ENCODE results near the gene PRDM16.
"Not testable (repeated sequence)": the region's sequence is repeated elsewhere in the genome, so short reads cannot be mapped to it uniquely, and the experiment has no call there.

PRDM16 gene

DNA sequence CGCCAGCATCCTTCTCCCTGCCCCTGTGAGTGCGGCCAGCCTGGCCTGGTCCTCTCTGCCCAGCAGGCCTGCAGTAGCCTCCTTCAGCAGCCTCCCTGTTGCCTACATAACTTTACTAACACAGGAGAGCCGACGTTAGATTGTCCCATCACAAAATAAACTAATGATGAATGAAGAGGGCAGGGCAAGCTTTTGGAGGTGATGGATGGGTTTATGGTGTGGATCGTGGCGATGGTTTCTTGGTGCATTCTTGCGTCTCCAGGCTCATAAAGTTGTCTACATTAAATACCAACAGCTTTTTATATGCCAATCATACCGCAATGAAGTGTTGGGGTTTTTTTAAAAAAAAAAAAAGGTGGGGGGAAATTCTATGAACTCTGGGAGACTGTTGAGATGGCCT lies 164.5 kb downstream of the PRDM16 start:
- peaks cover 2% of the 10 kb centered on the region for H3K27me3 ChIP-seq (ENCODE audit: control insufficient read depth, insufficient read depth, low read length)
- no peak overlapping the region for H3K4me3 ChIP-seq (ENCODE audit: low read length)
- H3K9ac ChIP-seq (ENCODE audit: low read length): no peak overlapping the region

DNA sequence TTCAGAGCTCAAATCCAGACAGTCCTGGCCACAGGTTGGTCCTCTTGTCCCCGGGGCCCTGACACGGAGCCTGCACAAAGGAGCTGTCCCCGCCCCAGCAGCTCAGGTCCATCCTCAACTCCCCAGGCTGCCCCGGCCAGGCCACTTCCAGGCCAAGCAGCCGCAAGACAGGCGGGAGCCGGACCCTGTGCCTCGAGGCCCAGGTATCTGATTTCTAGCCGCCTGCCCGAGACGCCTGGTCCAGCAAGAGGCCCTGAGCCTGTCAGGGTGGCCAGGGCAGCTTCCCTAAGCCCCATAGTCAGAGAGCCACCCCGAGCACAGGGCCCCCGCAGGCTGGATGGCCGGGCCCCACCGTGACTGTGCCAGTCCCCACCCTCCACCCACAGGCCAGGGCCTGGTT lies 165.3 kb downstream of the PRDM16 start:
- no peak overlapping the region for H3K4me3 ChIP-seq (ENCODE audit: low read length)
- H3K27ac ChIP-seq (ENCODE audit: low read depth, low read length): no peak overlapping the region
- no peaks in the 10 kb centered on the region for H3K27me3 ChIP-seq (ENCODE audit: control insufficient read depth, insufficient read depth, low read length)
- H3K36me3 ChIP-seq (ENCODE audit: control insufficient read depth, insufficient read depth, low read length): no peaks in the 10 kb centered on the region
- H3K9ac ChIP-seq (ENCODE audit: low read length): no peak overlapping the region
- no peaks in the 10 kb centered on the region for H3K4me1 ChIP-seq (ENCODE audit: control insufficient read depth, insufficient read depth, low read length)

More for the DNA sequence above, 164.5 kb downstream of the PRDM16 start:
- Histone ChIP-seq H3K4me1 (ENCODE audit: control insufficient read depth, insufficient read depth, low read length) (no peaks in the 10 kb centered on the region), H3K36me3 (ENCODE audit: control insufficient read depth, insufficient read depth, low read length) (no peaks in the 10 kb centered on the region), H3K27ac (ENCODE audit: low read depth, low read length) (no peak overlapping the region)

- Histone ChIP-seq H3K36me3 (ENCODE audit: control insufficient read depth, insufficient read depth, low read length) (no peaks in the 10 kb centered on the region), H3K4me3 (ENCODE audit: low read length) (no peak overlapping the region), H3K27ac (ENCODE audit: low read depth, low read length) (no peak overlapping the region), H3K27me3 (ENCODE audit: control insufficient read depth, insufficient read depth, low read length) (no peaks in the 10 kb centered on the region), H3K4me1 (ENCODE audit: control insufficient read depth, insufficient read depth, low read length) (no peaks in the 10 kb centered on the region), H3K9ac (ENCODE audit: low read length) (no peak overlapping the region)
These were observed 166.0 kb downstream of the PRDM16 start for GRCh38 chr1:3234956-3235355.

GRCh38 chr1:3235496-3235895 lies 166.5 kb downstream of the PRDM16 start:
- H3K27me3 ChIP-seq (ENCODE audit: control insufficient read depth, insufficient read depth, low read length): no peaks in the 10 kb centered on the region
- H3K27ac ChIP-seq (ENCODE audit: low read depth, low read length): no peak overlapping the region
- no peak overlapping the region for H3K4me3 ChIP-seq (ENCODE audit: low read length)
- no peaks in the 10 kb centered on the region for H3K36me3 ChIP-seq (ENCODE audit: control insufficient read depth, insufficient read depth, low read length)
- no peak overlapping the region for H3K9ac ChIP-seq (ENCODE audit: low read length)
- H3K4me1 ChIP-seq (ENCODE audit: control insufficient read depth, insufficient read depth, low read length): no peaks in the 10 kb centered on the region

DNA sequence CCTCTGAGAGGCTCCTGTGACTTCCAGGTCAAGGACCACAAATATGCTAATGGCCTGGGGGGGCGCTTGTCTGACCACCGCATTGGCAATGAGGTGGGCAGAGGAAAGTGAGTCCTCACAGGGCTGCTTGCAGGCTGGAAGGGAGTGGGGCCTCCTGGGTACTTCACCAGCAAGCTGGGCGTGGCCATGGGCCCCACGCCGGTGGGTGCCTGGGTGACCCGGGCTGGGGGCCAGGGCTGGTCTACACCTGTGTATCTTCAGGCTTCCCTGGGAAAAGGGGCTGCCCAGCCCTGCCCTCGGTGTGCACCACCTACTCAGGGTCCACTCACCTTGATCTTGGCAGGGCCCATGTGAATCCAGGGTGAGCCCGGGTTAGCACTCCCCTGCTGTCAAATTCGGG lies 167.4 kb downstream of the PRDM16 start:
- Histone ChIP-seq H3K4me1 (ENCODE audit: control insufficient read depth, insufficient read depth, low read length) (no peaks in the 10 kb centered on the region), H3K4me3 (ENCODE audit: low read length) (no peak overlapping the region), H3K27ac (ENCODE audit: low read depth, low read length) (no peak overlapping the region), H3K36me3 (ENCODE audit: control insufficient read depth, insufficient read depth, low read length) (no peaks in the 10 kb centered on the region), H3K9ac (ENCODE audit: low read length) (no peak overlapping the region), H3K27me3 (ENCODE audit: control insufficient read depth, insufficient read depth, low read length) (no peaks in the 10 kb centered on the region)

- H3K27ac ChIP-seq (ENCODE audit: low read depth, low read length): no peak overlapping the region
- H3K4me1 ChIP-seq (ENCODE audit: control insufficient read depth, insufficient read depth, low read length): no peaks in the 10 kb centered on the region
- H3K9ac ChIP-seq (ENCODE audit: low read length): no peak overlapping the region
- peaks cover 4% of the 10 kb centered on the region for H3K27me3 ChIP-seq (ENCODE audit: control insufficient read depth, insufficient read depth, low read length)
- H3K36me3 ChIP-seq (ENCODE audit: control insufficient read depth, insufficient read depth, low read length): no peaks in the 10 kb centered on the region
- H3K4me3 ChIP-seq (ENCODE audit: low read length): no peak overlapping the region
These were observed 168.0 kb downstream of the PRDM16 start for GRCh38 chr1:3236955-3237354.

DNA sequence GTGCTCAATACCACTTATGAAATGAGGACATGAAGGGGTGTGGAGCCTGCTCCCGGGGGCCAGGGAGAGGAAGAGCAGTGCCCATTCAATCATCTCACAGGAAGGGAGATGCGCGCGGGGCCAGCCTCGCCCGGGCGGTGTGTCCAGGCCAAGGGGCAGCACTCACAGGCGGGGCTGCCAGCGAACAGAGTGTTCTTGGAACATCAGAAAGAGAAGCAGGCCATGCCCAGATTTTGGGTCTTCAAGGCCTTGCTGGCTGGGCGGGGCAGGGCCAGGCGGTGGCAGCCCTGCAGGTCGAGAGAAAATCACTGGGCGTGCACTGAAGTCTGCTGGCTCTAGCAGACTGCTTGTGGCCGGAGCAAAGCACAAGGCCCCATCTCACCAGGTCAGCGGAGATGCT lies 168.6 kb downstream of the PRDM16 start:
- Histone ChIP-seq H3K4me1 (ENCODE audit: control insufficient read depth, insufficient read depth, low read length) (no peaks in the 10 kb centered on the region), H3K36me3 (ENCODE audit: control insufficient read depth, insufficient read depth, low read length) (no peaks in the 10 kb centered on the region), H3K27me3 (ENCODE audit: control insufficient read depth, insufficient read depth, low read length) (peaks cover 4% of the 10 kb centered on the region), H3K9ac (ENCODE audit: low read length) (no peak overlapping the region), H3K4me3 (ENCODE audit: low read length) (no peak overlapping the region), H3K27ac (ENCODE audit: low read depth, low read length) (no peak overlapping the region)

- Histone ChIP-seq H3K27ac (ENCODE audit: low read depth, low read length) (no peak overlapping the region), H3K4me1 (ENCODE audit: control insufficient read depth, insufficient read depth, low read length) (no peaks in the 10 kb centered on the region), H3K4me3 (ENCODE audit: low read length) (no peak overlapping the region), H3K36me3 (ENCODE audit: control insufficient read depth, insufficient read depth, low read length) (no peaks in the 10 kb centered on the region), H3K9ac (ENCODE audit: low read length) (no peak overlapping the region), H3K27me3 (ENCODE audit: control insufficient read depth, insufficient read depth, low read length) (peaks cover 4% of the 10 kb centered on the region)
These were observed 169.1 kb downstream of the PRDM16 start for GRCh38 chr1:3237994-3238702.

DNA sequence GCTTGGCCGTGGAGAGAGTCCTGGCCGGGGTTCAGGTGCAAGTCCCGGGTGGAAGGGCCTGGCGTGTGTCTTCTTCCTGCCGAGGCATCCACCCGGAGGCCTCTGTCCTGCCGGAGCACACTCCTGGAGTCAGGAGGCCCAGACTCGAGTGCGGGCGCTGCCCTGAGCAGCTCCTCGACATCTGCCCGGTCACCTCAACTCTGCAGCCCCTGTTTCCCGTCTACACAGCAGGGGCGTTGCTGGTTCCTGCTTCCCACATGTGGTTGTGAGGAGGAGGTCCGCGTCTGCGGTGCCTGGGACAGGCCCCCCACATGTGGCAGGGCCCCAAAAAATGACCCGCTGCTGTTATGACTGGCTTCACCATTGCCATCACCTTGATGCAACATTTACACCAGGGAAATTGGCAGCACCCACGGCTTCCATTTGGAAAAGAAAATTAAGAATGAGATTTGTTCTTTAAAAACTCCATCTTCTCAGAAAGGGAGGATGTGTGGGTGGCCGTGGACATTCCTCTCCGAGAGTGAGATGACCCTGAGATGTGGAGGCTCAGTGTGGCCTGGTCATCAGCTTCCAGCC lies 169.8 kb downstream of the PRDM16 start:
- H3K4me3 ChIP-seq (ENCODE audit: low read length): no peak overlapping the region
- H3K36me3 ChIP-seq (ENCODE audit: control insufficient read depth, insufficient read depth, low read length): no peaks in the 10 kb centered on the region
- no peak overlapping the region for H3K27ac ChIP-seq (ENCODE audit: low read depth, low read length)
- no peaks in the 10 kb centered on the region for H3K4me1 ChIP-seq (ENCODE audit: control insufficient read depth, insufficient read depth, low read length)
- H3K9ac ChIP-seq (ENCODE audit: low read length): no peak overlapping the region
- H3K27me3 ChIP-seq (ENCODE audit: control insufficient read depth, insufficient read depth, low read length): peaks cover 4% of the 10 kb centered on the region

DNA sequence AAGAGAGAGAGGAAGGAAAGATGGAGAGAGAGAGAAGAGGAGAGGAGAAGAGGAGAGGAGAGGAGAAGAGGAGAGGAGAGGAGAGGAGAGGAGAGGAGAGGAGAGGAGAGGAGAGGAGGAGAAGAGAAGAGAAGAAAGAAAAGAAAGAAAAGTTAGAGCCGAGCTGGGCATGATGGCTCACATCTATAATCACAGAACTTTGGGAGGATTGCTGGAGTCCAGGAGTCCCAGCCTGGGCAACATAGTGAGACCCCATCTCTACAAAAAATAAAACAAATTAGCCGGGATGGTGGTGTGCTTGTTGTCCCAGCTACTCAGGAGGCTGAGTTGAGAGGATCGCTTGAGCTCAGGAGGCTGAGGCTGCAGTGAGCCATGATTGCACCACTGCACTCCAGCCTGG lies 171.0 kb downstream of the PRDM16 start:
- not testable (repeated sequence) for H3K9ac ChIP-seq (ENCODE audit: low read length); H3K27ac ChIP-seq (ENCODE audit: low read depth, low read length); H3K36me3 ChIP-seq (ENCODE audit: control insufficient read depth, insufficient read depth, low read length); H3K4me3 ChIP-seq (ENCODE audit: low read length); H3K4me1 ChIP-seq (ENCODE audit: control insufficient read depth, insufficient read depth, low read length); H3K27me3 ChIP-seq (ENCODE audit: control insufficient read depth, insufficient read depth, low read length)

- Histone ChIP-seq H3K4me3 (ENCODE audit: low read length) (no peak overlapping the region), H3K27ac (ENCODE audit: low read depth, low read length) (no peak overlapping the region)
These were observed 171.7 kb downstream of the PRDM16 start for GRCh38 chr1:3240524-3241235.

DNA sequence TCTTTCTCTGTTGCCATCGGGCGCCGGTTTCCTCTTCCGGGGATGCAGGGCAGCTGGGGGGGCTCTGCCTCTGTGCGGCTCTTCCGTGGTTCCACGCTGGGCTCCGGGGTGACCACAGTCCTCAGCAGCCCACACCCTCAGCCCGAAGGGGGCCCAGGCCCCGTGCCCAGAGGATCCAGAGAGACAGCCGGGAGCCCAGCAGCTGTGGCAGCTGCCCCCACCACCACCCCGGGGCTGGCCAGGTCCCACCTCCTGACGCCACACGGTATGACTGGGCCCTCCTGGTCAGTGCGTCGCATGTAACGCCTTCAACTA lies 172.2 kb downstream of the PRDM16 start:
- peaks cover 7% of the 10 kb centered on the region for H3K27me3 ChIP-seq (ENCODE audit: control insufficient read depth, insufficient read depth, low read length)
- H3K4me3 ChIP-seq (ENCODE audit: low read length): no peak overlapping the region

More at GRCh38 chr1:3240524-3241235, 171.7 kb downstream of the PRDM16 start:
- Histone ChIP-seq H3K9ac (ENCODE audit: low read length) (no peak overlapping the region), H3K4me1 (ENCODE audit: control insufficient read depth, insufficient read depth, low read length) (no peaks in the 10 kb centered on the region), H3K27me3 (ENCODE audit: control insufficient read depth, insufficient read depth, low read length) (peaks cover 4% of the 10 kb centered on the region), H3K36me3 (ENCODE audit: control insufficient read depth, insufficient read depth, low read length) (no peaks in the 10 kb centered on the region)

More for the DNA sequence above, 172.2 kb downstream of the PRDM16 start:
- Histone ChIP-seq H3K9ac (ENCODE audit: low read length) (no peak overlapping the region), H3K27ac (ENCODE audit: low read depth, low read length) (no peak overlapping the region), H3K36me3 (ENCODE audit: control insufficient read depth, insufficient read depth, low read length) (no peaks in the 10 kb centered on the region), H3K4me1 (ENCODE audit: control insufficient read depth, insufficient read depth, low read length) (no peaks in the 10 kb centered on the region)

All from rectal smooth muscle tissue (tissue), 1 donor.